ENCODE data around the gene LAG3.

- TF ChIP-seq CTCF (IDR thresholded peaks at IDR 0.05; ENCODE audit: low read depth, low read length, poor library complexity, severe bottlenecking) (no peak), EZH2phosphoT487 (IDR thresholded peaks at IDR 0.05; ENCODE audit: borderline replicate concordance, low read length) (no peak)
Observed at GRCh38 chr12:6775185-6776174, 3.2 kb downstream of the LAG3 start.

Data from DOHH2 (cell line).